GM19351 (cell line): ENCODE results near the gene SMARCD1.

ENCODE experiments used
- ATAC-seq: cut with Tn5 transposase; IDR thresholded peaks from one replicate; pipeline ENCODE4 v1.9.1; 2021; ENCODE audit warnings: mild to moderate bottlenecking, moderate library complexity; ENCODE audit not compliant: unreplicated experiment

SMARCD1 gene

GRCh38 chr12:50056639-50056976 lies 28.5 kb upstream of the SMARCD1 start:
- ATAC-seq = no peak

GRCh38 chr12:50057000-50057841 lies 27.9 kb upstream of the SMARCD1 start, which contains the start of gene ASIC1:
Gene ASIC1 (plus strand): TSS chr12:50057596. CDS start chr12:50058767, 1,171 bp downstream.
- ATAC-seq = no peak

GRCh38 chr12:50057896-50058670 lies 27.1 kb upstream of the SMARCD1 start:
- no peak for ATAC-seq

GRCh38 chr12:50058743-50059312 lies 26.3 kb upstream of the SMARCD1 start:
- ATAC-seq = no peak

GRCh38 chr12:50059440-50060119 lies 25.6 kb upstream of the SMARCD1 start:
- no peak for ATAC-seq

- ATAC-seq = no peak
Observed at GRCh38 chr12:50060120-50060468, 25.0 kb upstream of the SMARCD1 start.

GRCh38 chr12:50061171-50061570 lies 24.0 kb upstream of the SMARCD1 start:
- ATAC-seq = no peak

GRCh38 chr12:50061946-50062686 lies 23.0 kb upstream of the SMARCD1 start:
- ATAC-seq = no peak

GRCh38 chr12:50062728-50063460 lies 22.2 kb upstream of the SMARCD1 start:
- no peak for ATAC-seq

- no peak for ATAC-seq
Observed at GRCh38 chr12:50065726-50066310, 19.3 kb upstream of the SMARCD1 start.

GRCh38 chr12:50066402-50066801 lies 18.7 kb upstream of the SMARCD1 start:
- ATAC-seq = no peak

GRCh38 chr12:50069069-50069468 lies 16.1 kb upstream of the SMARCD1 start:
- no peak for ATAC-seq

GRCh38 chr12:50069539-50069938 lies 15.6 kb upstream of the SMARCD1 start:
- ATAC-seq = no peak

- ATAC-seq = no peak
Observed at GRCh38 chr12:50070314-50071060, 14.7 kb upstream of the SMARCD1 start.

GRCh38 chr12:50072198-50072907 lies 12.8 kb upstream of the SMARCD1 start:
- ATAC-seq = no peak

GRCh38 chr12:50073206-50073605 lies 11.9 kb upstream of the SMARCD1 start:
- ATAC-seq = no peak

GRCh38 chr12:50073712-50074111 lies 11.4 kb upstream of the SMARCD1 start:
- no peak for ATAC-seq
